ENCODE results near the gene NKAIN2.
A peak's percentile ranks its signal among the peaks of the same experiment; 100 is the strongest.
"Not testable (repeated sequence)": the region's sequence is repeated elsewhere in the genome, so short reads cannot be mapped to it uniquely, and the experiment has no call there.

The NKAIN2 gene

GRCh38 chr6:123896869-123897268, 93.2 kb downstream of the NKAIN2 start:
- DNase-seq: no peak

DNA sequence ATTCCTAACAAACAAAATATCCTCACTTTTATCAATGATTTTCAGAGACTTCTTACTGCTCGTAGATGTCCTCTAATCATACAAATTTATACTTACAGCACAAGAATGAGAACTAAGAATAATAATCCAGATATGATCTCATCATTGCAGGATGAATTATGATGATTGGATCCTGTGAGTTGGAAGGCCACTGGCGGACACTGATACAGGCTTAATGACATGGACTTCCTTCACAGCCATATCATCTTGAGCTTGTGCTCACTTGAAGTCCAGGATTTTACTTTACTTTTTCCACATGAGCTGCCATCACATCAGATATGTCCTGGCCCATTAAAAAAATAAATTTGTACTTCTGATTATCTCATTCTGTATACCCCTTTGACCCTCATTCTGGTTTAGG, 94.3 kb downstream of the NKAIN2 start:
- DNase-seq: no peak

DNA sequence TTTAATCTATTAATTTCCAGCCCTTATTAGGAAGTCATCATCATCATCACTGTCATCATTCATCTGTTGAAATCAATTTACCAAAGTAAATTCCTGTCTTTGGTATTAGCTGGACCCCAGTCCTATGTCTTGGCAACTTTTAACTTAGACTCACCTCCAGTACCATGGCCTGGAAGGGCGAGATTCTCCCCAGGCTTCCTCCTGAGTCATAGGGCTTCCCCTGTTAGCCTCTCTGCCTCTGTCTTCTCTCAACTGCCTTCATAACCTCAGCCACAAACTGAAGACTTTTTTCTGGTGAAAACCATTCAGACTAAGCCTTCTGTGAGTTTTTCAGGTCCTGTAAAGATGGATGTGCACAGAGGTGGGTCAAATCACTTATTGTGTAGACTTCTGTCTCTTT, 95.0 kb downstream of the NKAIN2 start:
- peak; percentile 56 for DNase-seq

GRCh38 chr6:123899745-123900144, 96.1 kb downstream of the NKAIN2 start:
- DNase-seq: no peak

DNA sequence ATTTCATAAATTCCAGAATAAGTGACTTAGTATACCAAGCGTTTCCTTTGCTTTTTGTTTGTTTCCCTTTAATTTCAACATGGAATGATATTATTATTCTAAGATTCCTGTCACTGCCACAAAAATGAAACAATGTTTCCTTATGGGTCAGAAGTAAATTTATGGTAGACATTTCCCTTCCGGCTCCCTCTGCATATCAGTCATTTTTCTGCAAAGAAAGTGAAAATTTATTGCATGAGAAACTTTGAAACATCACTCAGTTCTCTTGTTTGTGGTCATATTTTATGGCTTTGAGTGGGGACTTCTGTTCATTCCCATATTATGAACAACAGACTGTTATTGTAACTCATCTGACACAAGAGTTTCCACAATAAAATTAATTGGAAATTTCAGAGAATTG, 97.8 kb downstream of the NKAIN2 start:
- no peak for DNase-seq

DNA sequence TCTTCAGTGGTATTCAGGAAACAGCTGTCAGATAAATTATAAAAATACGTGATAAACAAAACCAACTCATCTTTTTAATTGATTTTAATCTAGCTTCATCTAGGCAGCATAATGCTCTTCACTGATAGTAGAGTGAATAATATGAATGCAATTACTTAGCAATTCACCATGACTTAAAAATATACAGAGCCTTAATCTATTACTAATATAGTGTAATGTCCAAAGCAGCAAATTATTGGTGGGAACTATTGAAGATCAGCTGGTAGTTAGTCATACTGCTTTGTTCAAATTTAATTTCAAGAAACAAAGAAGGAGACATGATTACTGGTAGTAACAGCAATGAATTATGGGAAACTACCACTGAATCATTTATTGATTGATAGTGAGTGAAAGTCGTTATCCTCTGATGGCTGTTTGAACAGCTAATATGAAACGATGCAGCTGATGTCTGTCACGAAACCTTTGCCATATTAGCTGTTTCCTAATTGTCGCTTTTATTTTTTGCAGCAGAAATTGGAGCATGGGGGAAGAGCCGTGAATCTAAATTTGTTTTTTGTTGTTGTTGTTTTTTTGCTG, 99.2 kb downstream of the NKAIN2 start:
- DNase-seq: peak; percentile 49

GRCh38 chr6:123904228-123904627, 100.6 kb downstream of the NKAIN2 start:
- DNase-seq: peak; percentile 91

DNA sequence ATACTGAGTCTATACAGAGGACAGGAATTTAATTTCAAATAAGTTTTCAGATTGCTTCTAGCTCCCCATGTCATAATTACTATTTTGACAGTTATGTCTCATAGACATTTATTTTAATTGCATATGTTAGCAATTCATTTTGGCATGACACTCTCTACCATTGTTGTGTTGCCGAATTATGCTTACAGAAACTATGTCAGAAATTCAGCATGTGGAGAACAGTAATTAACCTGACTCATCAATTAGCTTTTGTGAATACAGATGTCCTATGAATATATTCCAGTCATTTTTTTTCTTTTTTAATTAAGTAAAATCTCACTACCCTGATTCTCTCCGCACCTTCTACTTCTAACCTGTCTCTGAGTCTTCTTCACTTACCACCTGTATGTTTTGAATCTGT, 105.1 kb downstream of the NKAIN2 start:
- peak; percentile 66 for DNase-seq

- DNase-seq: peak; percentile 96
These were observed 106.3 kb downstream of the NKAIN2 start for GRCh38 chr6:123909989-123910388.

DNA sequence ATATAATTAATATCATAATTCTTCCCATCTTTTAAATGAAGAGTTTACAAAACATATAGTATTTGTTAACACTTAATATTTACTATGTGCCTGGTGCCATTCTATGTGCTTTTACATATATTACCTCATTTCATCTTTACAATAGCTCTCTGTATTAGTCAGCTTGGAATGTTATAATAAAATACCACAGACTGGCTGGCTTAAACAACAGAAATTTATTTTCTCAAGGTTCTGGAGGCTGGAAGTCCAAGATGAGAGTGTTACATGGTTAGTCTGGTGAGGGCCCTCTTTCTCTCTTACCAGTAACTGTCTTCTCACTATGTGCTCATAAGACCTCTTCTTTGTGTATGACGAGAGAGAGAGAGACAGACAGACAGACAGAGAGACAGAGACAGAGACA, 110.2 kb downstream of the NKAIN2 start:
- no peak for DNase-seq

- not testable (repeated sequence) for DNase-seq
These were observed 119.7 kb downstream of the NKAIN2 start for GRCh38 chr6:123923379-123923778.

GRCh38 chr6:123925350-123925749, 121.7 kb downstream of the NKAIN2 start:
- peak; percentile 36 for DNase-seq

DNA sequence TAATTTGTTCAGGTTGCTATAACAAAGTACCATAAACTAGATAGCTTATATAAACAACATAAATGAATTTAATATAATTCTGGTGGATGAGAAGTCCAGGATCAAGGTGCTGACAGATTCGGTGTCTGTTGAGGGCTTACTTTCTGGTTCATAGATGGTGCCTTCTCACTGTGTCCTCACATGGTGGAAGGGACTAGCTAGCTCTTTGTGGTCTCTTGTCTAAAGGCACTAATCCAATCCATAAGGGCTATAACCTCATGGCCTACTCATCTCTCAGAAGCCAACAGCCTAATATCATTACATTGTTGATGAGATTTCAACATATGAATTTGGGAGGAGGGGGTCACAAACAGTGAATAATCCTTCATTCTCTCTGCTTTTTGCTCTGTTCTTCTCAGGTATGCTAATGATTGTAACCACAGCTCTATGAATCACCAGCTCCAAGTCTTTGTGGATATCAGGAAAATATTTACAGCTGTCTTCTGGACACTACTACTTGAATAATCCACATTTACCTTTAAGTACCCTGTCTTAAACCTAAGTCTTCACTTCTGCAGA, 122.3 kb downstream of the NKAIN2 start:
- no peak for DNase-seq

DNA sequence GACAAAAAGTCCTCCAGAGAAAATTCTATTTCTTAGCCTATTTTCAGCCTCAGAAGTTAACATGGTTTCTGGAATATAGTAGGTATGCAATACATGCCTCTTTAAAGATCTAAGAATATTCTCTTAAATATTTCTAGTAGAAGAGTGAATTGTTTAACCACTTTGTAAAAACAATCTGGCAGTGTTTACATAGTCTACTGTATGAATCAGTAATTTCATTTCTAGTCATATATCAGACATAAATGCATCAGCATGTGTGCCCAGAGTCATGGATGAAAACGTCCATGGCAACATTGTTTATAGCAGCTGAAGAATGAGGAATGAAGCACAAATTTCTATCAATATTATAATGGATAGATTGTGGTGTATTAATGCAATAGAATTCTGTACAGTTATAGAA, 124.9 kb downstream of the NKAIN2 start:
- DNase-seq: no peak

DNA sequence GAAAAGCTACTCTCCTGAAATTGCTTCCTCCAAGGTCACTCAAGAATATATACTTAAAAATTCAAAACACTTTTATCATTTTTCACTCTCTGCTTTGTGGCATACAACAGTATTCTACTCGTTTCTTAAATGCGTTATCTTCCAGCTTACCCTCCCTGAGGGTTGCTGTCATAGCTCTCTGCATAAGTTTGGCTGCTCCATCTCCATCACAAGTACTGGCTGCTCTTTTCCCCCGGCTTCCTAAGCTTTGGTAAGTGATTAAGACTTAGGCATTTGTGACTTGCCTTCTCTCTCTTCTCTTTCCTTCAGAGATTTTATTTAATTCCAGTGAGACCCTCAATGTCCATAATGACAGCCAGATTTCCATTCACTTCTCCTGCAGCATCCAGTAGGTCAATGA, 128.3 kb downstream of the NKAIN2 start:
- no peak for DNase-seq

- DNase-seq: no peak
These were observed 136.9 kb downstream of the NKAIN2 start for GRCh38 chr6:123940551-123940950.

- no peak for DNase-seq
These were observed 138.2 kb downstream of the NKAIN2 start for GRCh38 chr6:123941855-123942254.

DNA sequence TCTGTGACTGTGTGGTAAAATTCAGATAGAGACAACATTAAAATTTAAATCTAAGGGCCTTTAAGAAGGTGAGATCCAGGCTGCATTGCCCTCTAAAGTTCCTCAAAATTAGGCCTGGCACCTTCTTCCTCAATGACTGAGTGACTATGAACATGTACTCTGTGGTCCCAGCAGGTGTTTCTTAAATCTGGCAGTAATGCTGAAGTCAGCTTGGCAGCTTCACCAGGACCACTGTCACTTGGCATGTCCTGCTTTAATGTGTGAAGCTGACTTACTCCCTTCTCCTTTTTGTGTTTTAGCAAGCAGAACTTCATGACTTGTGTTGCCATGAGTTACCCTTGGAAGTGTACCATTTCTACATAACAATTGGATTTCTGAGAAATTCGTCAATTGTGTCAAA, 141.7 kb downstream of the NKAIN2 start:
- peak; percentile 56 for DNase-seq

DNA sequence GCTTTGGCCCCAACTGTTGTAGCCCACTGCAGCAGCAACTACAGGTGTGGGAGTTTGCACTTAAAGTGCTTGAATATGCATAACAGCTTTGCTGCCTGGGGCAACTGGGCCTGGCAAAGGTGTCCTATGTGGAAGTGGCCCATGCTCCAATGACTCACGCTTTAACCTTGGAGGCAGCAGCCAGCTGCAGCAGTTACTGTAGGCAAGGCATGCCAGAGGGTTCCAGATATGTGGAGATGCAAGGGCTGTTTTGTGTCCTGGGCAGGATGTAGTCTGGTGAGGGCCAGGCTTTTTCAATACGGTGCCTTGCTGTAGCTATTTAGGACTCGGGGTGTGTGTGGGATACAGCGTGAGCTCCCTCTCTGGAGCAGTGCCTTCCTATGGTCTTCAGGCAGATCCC, 150.3 kb downstream of the NKAIN2 start:
- DNase-seq: peak; percentile 43

GRCh38 chr6:123956492-123957139, 153.0 kb downstream of the NKAIN2 start:
- no peak for DNase-seq

GRCh38 chr6:123962508-123962907, 158.8 kb downstream of the NKAIN2 start:
- peak; percentile 94 for DNase-seq

DNA sequence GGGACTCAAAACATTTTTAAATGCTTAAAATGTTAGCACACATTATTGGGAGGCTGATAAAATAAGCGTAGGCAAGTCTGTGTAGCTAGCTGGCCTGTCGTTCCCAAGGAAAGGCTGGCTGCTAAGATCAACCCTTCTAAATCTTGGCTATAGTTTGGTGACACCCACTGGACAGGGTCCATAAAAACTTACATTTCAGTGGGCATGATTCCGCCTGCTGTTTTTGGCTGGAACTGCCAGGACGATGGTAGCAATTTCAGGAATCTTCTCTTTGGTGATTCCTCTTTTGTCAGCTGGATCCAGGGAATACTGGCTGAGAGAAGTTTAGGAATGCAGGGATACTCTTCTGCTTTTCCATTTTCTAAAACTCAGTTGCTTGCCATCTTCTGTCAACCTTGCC, 162.2 kb downstream of the NKAIN2 start:
- DNase-seq: peak; percentile 82

GRCh38 chr6:123966618-123967017, 163.0 kb downstream of the NKAIN2 start:
- DNase-seq: no peak

DNA sequence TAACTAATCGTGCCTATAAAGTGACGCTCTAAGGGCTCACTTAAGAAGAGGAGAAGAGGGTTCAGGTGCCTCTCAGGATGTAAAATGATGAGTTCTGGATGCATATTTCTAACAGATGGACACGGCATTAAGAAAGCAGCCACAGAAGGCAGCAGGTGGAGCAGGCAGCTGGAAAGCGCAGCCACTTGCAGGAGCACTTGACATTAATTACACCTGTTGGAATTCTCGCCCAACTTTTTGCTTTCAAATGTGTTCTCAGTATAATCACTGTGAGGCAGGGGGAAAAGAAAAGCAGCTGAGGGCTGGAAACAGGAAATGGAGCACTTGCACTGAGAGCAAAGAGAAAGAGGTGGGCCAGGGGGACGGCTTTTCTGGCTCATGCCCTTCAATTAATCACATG, 164.2 kb downstream of the NKAIN2 start:
- DNase-seq: peak; percentile 96
